ENCODE measurements around the gene PLB1. TPM values are rescaled to one million over a fixed set of nuclear protein-coding genes. Genes with fewer than 3 reads are reported as not detected.
"Not testable (repeated sequence)": the region's sequence is repeated elsewhere in the genome, so short reads cannot be mapped to it uniquely, and the experiment has no call there.

The PLB1 gene
- total RNA-seq, 2 experiments from 2014 or later, result 0.51 to 0.73 TPM

DNA sequence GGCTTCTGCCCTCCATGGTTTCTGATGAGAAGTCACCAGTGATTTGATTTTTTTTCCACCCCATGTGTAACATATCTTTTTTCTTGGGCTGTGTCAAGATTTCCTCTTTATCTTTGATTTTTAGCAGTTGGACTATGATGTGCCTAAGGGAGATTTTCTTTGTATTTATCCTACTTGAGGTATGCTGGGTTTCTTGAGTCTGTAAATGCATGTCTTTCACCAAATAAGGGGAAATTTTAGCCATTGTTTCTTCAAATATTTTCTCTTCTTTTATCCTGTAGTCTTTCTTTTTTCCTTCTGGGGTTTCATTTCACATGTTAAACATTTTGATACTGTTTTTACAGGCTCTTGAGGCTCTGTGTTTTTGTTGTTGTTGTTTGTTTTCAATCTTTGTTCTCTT lies 33.7 kb upstream of the PLB1 start:
- ChIA-PET POLR2A (no interaction called here), CTCF (interaction anchor here (0.7 kb wide), 1 partner anchor 343 kb away, joined by 3 read pairs; no protein-coding TSS in a partner anchor)

DNA sequence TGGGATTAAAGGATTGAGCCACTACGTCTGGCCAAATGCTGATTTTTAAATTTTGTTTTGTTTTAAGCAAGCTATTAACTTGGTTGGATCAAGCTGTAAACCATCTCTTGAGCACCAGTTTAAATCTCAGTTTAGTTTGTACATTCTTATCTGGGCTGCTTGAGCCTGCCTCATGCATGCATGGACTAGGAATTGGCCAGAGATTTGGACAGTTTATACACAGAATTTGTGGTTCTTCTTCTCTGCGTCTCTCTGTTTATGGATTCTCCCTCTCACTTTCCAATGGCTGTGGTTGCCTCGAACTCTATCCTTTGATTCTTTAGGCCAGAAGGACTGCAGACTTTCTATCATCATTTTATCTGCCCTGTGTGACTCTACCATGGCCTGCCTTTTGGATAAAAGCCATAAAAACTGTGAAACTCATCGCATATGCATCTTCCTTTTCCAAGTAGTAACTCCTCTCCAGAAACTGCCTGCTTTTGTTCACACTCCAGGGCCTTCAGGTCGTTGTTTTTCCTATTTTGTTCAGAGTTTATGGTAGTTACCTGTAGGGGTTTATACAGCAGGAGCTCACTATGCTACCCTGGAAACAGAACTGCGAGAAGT lies 32.5 kb upstream of the PLB1 start:
- POLR2A ChIA-PET, result no interaction called here
- CTCF ChIA-PET, result interaction anchor here (1.5 kb wide), 1 partner anchor 11 kb away, joined by 3 read pairs; no protein-coding TSS in a partner anchor

DNA sequence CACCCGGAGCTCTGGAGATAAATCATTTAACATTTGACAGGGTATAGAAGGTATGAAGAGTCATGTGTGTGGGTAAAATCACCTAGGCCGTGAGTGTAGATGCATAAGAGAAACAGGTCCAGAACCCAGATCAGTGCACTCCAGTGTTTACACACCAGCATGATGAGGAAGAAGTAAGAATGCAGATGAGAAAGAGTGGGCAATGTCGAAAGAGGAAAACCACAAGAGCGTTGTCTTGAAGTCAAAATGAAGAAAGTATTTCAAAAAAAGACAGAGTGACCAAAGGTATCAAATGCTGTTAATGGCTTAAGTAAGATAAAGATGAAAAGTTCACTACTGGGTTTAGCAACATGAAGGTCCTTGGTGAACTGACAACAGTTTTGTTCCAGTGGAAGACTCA lies 32.0 kb upstream of the PLB1 start:
- POLR2A ChIA-PET, result no interaction called here
- CTCF ChIA-PET, result interaction anchor here (1.5 kb wide), 1 partner anchor 11 kb away, joined by 3 read pairs; no protein-coding TSS in a partner anchor

GRCh38 chr2:28465148-28465885 lies 30.5 kb upstream of the PLB1 start:
- ChIA-PET CTCF (interaction anchor here (0.6 to 1.7 kb wide), 2 partner anchors 13 to 238 kb away, joined by 3 to 6 read pairs; no protein-coding TSS in a partner anchor), POLR2A (no interaction called here)

DNA sequence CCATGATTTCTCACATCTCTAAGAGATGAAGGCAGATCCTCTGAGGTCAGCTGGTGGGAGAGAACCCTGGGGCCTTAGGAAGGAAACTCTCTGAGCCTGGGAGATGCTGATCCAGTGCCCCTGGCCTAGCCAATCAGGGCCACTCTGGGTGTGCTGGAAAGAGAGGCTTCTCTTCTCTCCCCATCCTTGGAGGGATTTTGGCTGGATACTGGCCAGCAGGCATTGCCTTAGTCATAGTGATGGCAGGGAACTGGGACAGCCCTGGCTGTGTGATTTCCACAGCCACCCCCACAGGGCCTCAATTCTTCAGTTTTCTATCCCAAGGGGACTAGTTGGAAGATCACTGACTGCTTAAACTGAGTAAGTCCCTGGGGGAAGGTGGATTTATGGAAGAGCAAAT lies 26.6 kb upstream of the PLB1 start:
- CTCF ChIA-PET, result no interaction called here

DNA sequence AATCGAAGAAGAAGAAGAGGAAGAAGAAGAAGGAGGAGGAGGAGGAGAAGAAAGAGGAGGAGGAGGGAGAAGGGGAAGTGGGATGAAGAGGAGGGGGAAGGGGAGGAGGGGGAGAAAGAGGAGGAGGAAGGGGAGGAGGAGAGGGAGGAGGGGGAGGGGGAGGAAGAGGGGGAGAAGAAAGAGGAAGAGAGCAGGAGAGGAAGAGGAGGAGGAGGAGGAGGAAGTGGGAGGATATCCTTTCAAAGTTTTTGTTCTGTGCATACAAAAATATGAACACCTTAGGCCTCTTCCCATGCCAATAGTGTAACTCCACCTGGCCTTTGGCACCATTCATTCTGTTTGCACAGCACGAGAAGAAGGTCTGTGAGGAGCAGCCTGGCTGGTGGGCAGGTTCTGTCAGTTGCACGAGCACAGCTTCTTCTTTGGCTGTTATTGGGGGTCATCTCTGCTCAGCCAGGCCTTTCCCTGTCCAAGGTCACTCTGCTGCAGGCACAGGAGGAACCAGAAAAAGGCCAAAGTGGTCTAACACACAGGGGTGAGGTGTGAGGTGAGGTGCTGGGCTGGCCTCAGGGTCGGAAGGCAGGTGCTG lies 25.8 kb upstream of the PLB1 start:
- POLR2A ChIA-PET, result no interaction called here
- CTCF ChIA-PET, result no interaction called here

More for the DNA sequence above, 26.6 kb upstream of the PLB1 start:
- POLR2A ChIA-PET, result no interaction called here

DNA sequence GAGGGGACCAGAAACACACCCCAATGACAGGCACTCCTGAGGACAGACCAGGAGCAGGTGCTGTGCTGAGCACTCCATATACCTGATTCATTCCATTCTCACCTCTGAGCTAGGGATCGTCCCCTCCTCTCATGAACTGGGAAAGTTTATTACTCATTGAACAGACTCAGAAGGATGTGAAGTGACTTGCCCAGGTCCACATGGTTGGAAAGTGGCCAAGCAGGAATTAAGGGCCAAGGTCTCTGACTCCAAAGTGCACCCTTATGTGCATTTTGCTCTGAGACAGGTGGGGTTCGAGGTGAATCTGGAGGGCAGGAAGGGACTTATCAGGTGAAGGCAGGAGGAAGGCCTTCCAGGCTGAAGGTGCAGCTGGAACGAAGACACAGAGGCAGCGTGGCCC lies 25.1 kb upstream of the PLB1 start:
- CTCF ChIA-PET, result no interaction called here
- POLR2A ChIA-PET, result no interaction called here

GRCh38 chr2:28471214-28471613 lies 24.6 kb upstream of the PLB1 start:
- ChIA-PET POLR2A (no interaction called here), CTCF (no interaction called here)

GRCh38 chr2:28471701-28472236 lies 24.1 kb upstream of the PLB1 start:
- POLR2A ChIA-PET, result no interaction called here
- CTCF ChIA-PET, result no interaction called here

- POLR2A ChIA-PET, CTCF ChIA-PET: not testable (repeated sequence)
Observed at GRCh38 chr2:28472641-28473040, 23.2 kb upstream of the PLB1 start.

GRCh38 chr2:28475088-28475595 lies 20.7 kb upstream of the PLB1 start:
- POLR2A ChIA-PET, result no interaction called here
- CTCF ChIA-PET, result no interaction called here

GRCh38 chr2:28477087-28477486 lies 18.8 kb upstream of the PLB1 start:
- CTCF ChIA-PET, result no interaction called here
- POLR2A ChIA-PET, result no interaction called here

DNA sequence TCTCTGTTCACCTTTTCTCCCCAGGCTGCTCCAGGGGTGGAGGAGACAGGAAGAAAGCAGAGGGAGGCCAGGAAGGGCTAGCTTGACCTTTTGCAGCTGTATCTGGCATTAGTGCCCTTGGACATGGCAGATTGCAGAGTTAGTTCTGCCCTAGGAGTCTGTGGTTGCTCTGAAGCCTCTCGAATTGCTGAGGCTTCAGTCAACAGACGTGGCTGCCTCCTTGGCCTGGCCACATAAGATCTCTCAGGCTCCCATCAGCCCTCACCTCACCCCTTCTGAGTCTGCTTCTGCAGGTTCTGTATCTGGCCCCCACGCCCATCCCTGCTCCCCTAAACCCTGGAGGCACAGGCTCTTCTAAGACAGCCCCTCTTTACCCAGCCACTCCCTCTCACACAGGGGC lies 18.2 kb upstream of the PLB1 start:
- CTCF ChIA-PET, result no interaction called here
- POLR2A ChIA-PET, result no interaction called here

DNA sequence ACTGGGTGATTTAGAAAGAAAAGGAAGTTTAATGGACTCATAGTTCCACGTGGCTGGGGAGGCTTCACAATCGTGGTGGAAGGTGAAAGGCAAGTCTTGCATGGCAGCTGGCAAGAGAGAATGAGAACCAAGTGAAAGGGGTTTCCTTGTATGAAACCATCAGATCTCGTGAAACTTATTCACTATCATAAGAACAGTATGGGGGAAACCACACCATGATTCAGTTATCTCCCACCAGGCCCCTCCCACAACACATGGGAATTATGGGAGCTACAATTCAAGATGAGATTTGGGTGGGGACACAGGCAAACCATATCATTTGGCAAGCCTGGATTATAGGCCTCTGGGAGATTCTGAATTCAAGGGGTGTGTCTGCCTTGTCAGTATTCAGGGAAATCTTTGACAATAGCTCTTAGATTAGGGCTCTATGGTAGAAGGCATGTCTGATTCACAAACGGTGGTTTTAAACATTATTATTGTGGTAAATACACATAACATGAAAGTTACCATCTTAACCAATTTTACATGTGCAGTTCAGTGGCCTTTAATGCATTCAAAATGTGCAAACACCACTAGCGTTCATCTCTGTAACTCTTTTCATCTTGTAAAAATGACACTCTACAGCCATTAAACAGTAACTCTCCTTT lies 15.3 kb upstream of the PLB1 start:
- POLR2A ChIA-PET, result no interaction called here

DNA sequence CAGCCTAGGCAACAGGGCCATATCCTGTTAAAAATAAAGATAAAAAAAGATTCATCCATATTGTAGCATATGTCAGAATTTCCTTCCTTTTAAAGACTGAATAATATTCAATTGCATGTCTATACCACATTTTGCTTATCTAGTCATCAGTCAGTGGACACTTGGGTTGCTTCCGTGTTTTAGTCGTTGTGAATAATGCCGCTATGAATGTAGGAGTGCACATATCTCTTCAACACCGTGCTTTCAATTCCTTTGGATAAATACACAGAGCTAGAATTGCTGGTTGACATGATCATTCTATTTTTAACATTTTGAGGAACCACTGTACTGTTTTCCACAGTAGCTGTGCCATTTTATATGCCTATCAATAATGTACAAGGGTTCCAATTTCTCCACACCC lies 14.0 kb upstream of the PLB1 start:
- ChIA-PET POLR2A (no interaction called here), CTCF (no interaction called here)

More for the DNA sequence above, 15.3 kb upstream of the PLB1 start:
- CTCF ChIA-PET, result no interaction called here

DNA sequence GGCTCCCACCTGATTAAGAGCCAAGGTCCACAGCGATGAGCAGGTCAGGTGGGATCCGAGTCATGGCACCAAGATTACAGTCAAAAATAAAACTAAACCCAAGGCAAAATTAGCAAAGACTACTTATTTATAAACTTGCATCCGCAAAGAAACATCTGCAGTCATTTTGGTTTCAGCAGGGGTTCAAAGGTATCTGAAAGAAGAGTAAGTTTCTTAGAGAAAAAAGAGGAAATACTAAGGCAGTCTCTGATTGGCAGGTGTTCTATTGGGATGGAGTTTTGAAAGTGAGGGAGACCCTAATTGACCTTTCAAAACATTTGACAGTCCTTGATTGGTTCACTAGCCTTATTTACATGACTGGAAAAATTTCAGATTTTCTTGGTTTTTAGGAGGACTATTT lies 11.0 kb upstream of the PLB1 start:
- CTCF ChIA-PET, result no interaction called here

GRCh38 chr2:28486526-28486925 lies 9.3 kb upstream of the PLB1 start:
- ChIA-PET POLR2A (no interaction called here), CTCF (no interaction called here)

More for the DNA sequence above, 11.0 kb upstream of the PLB1 start:
- POLR2A ChIA-PET, result no interaction called here

GRCh38 chr2:28487258-28487657 lies 8.6 kb upstream of the PLB1 start:
- POLR2A ChIA-PET, result no interaction called here
- CTCF ChIA-PET, result no interaction called here

DNA sequence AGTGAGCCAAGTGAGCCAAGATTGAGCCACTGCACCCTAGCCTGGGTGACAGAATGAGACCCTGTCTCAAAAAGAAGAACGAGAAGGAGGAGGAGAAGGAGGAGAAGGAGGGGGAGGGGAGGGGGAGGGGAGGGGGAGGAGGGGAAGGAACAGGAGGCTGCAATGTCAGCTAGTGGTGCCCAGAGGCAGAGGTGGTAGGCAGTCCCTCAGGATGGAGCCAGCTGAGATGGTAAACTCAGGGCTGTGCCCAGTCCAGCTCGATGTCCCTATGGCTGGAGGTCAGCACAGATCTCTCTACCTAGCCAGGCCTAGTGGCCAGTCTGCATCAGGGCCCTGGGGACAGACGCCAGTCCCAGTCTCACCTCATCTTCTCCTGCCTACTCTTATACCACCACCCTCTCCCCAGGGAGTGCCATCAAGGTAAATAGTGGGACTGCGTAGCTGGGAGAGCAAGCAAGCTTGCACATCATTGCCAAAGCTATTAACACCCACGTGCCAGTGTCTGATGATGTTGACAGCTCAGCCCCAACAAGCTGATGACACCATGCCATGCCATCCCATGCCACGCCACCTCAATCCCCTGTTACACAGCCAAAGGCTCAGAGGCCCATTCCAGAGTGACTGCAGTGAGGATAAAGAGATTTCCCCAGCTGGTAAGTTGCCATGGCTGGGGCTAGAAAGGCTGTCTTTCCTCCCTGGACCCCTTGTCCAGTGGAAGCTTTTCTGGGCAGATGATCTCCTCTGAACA lies 7.6 kb upstream of the PLB1 start:
- CTCF ChIA-PET, result no interaction called here

More for the DNA sequence above, 7.6 kb upstream of the PLB1 start:
- POLR2A ChIA-PET, result no interaction called here

Data from activated CD8-positive, alpha-beta memory T cell treated with anti-CD3 and anti-CD28 coated beads for 36 hours (primary cell).